PFSK-1 (cell line): ENCODE results near the gene RGS13.

Source experiments
- FOXP2 ChIP-seq: optimal IDR thresholded peaks from 2 replicates; pipeline ENCODE3; 2011; ENCODE audit warnings: borderline replicate concordance, control low read depth, inconsistent platforms; ENCODE audit not compliant: insufficient read depth; ENCODE audit errors: extremely low read length, extremely low read depth
- POLR2AphosphoS5 ChIP-seq: IDR thresholded peaks from 2 replicates; pipeline ENCODE4 v1.6.1; 2012; ENCODE audit warnings: low read depth, mild to moderate bottlenecking, control low read depth, low read length, moderate library complexity
- REST ChIP-seq, 2 experiments: IDR thresholded peaks; 2 replicates each; pipeline versions ENCODE4 v1.6.1 to v1.8.0; 2011 to 2012; ENCODE audit warnings: low read depth in 2 of 2, low read length in 2 of 2, control low read depth in 1 of 2, inconsistent platforms in 1 of 2, mild to moderate bottlenecking in 1 of 2, moderate library complexity in 1 of 2; ENCODE audit not compliant: insufficient read depth in 1 of 2
- SIN3A ChIP-seq: IDR thresholded peaks from 2 replicates; pipeline ENCODE4 v1.6.1; 2012; ENCODE audit warnings: mild to moderate bottlenecking, low read length, moderate library complexity, borderline replicate concordance; ENCODE audit not compliant: insufficient read depth
- TAF1 ChIP-seq: IDR thresholded peaks from 2 replicates; pipeline ENCODE4 v1.6.1; 2012; ENCODE audit warnings: low read length, control low read depth, borderline replicate concordance; ENCODE audit not compliant: insufficient read depth

Gene RGS13

GRCh38 chr1:192600275-192600674 lies 35.7 kb upstream of the RGS13 start:
- no peak for TF ChIP-seq POLR2AphosphoS5
- TF ChIP-seq SIN3A = no peak
- TF ChIP-seq TAF1 = no peak
- TF ChIP-seq FOXP2 = no peak

GRCh38 chr1:192601143-192601542 lies 34.8 kb upstream of the RGS13 start:
- TF ChIP-seq SIN3A (no peak), POLR2AphosphoS5 (no peak), REST (IDR thresholded peaks at IDR 0.05; ENCODE audit: insufficient read depth in 1 of 2, low read depth in 2 of 2, low read length in 2 of 2) (no peak), FOXP2 (no peak), TAF1 (no peak)

DNA sequence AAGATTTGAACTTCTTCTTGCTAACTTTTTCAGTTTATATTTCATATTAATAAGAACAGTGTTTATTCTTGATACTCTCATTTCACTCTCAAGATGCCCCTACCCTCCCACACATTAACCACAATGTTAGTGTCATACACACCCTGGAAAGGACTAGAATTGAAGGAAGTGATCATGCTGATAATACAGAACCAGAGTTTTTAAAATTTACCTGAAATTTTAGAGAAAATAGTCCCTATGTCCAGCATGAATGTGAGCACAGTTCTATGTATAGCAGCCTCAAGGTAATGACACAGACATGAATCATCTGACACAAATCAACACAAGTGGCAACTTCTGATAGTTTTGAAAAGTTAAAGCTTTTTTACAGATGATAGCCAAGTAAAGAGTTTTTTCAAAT lies 34.4 kb upstream of the RGS13 start:
- TF ChIP-seq POLR2AphosphoS5 (no peak), REST (IDR thresholded peaks at IDR 0.05; ENCODE audit: insufficient read depth in 1 of 2, low read depth in 2 of 2, low read length in 2 of 2) (no peak), SIN3A (no peak), FOXP2 (no peak), TAF1 (no peak)

GRCh38 chr1:192602757-192603156 lies 33.2 kb upstream of the RGS13 start:
- TF ChIP-seq TAF1 (no peak), FOXP2 (no peak), REST (IDR thresholded peaks at IDR 0.05; ENCODE audit: insufficient read depth in 1 of 2, low read depth in 2 of 2, low read length in 2 of 2) (no peak)

DNA sequence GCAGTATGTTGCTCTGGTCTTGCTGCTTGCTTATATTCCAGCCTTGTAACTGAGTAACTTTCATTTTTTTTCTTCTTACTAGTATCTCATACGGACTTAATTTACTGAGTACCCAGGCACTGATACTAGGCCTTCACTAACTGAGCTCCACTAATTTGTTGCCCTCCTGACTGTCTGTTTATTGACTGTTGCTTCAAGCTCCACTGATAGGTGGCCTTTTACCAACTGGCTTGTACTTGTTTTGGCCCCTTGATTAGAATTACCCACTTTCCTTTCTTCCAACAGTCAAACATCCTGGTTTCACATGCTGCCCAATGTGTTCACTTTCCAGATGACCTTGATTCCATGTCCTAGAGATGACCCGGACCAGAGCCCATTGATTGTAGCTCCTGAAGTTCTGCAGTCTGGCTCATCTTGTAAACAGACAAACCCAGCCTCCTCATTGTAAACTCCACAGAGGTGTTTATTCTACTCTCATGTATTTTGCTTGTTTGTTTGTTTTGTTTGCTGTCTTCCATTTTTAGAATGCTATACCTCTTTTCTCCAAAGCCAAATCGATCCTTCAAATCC lies 32.6 kb upstream of the RGS13 start:
- no peak for TF ChIP-seq TAF1
- no peak for TF ChIP-seq FOXP2
- no peak for TF ChIP-seq POLR2AphosphoS5
- TF ChIP-seq REST (IDR thresholded peaks at IDR 0.05; ENCODE audit: insufficient read depth in 1 of 2, low read depth in 2 of 2, low read length in 2 of 2) = no peak
- no peak for TF ChIP-seq SIN3A
